Left lobe of liver (tissue), 2 donors: ENCODE data around the gene DOCK1. TPM values are rescaled to one million over a fixed set of nuclear protein-coding genes. Genes with fewer than 3 reads are reported as not detected.

Experiments used
- ATAC-seq: fragments of 200-7000 bp; cut with Tn5 transposase; one replicate; pipeline ENCODE4 v1.9.1; 2020; ENCODE audit warnings: mild to moderate bottlenecking, moderate library complexity
- DNase-seq: peaks from one replicate; pipeline ENCODE4 v3.0.0-alpha.2; 2020; ENCODE audit warnings: low spot score
- total RNA-seq: library from RNA; stranded (reverse); gene quantifications from one replicate; pipeline ENCODE4 v1.2.1, GENCODE V29; 2021
- donor health status: DM: no; HTN: no; CAD: no; lungs with moderate emphysema.
- donor health status: DM: no; HTN: yes; CAD: no.

The DOCK1 gene
- total RNA-seq, 1 donor from 2014 or later, result 14.7 TPM

DNA sequence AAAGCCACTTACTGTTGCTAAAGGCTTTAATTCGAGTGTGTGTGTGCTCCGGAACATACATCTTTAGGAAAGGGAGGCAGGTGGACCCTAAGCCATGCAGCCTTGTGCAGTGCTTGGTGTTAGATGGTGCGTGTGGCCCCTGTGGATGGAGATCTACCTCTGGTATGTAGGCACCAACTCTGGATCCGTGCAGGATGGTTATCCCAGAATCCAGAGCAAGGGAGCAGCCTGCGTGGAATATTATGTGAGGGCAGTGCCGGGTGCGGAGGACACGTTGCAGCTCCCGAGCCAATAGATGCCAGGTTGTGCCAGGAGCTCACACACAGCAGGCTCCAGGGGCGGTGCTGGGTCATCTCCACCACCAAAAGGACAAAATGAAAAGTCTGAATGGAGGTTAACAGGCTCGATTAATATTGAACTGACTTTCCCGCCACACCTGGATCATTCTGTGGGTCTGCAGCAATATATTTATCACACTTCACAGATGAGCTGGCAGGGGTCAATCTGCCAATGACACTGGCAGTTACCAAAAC, 500.9 kb downstream of the DOCK1 start:
- ATAC-seq (no peak), DNase-seq (no peak)

DNA sequence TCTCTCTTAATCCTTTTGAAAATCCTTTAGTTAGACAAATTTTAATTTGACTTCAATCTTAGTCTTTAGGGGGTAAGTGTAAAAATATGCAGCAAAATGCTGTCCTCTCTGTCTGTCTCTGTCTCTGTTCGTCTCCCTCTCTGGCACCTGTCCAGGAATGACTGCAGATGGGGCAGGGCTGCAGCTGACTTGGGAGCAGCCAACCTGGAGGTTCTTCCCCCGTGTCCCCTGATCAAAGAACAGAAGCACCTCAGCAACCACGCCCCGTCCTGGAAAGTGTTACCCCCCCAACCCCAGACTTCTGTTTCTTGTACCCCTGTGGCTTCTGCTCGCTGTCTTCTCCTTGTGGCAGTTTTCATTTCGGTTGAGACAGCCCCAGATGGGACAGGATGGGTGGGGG, 502.3 kb downstream of the DOCK1 start:
- DNase-seq, result no peak
- no peak for ATAC-seq

GRCh38 chr10:127408112-127408710, 503.0 kb downstream of the DOCK1 start:
- no peak for ATAC-seq
- DNase-seq, result no peak

GRCh38 chr10:127408733-127409132, 503.5 kb downstream of the DOCK1 start:
- ATAC-seq (no peak), DNase-seq (no peak)

DNA sequence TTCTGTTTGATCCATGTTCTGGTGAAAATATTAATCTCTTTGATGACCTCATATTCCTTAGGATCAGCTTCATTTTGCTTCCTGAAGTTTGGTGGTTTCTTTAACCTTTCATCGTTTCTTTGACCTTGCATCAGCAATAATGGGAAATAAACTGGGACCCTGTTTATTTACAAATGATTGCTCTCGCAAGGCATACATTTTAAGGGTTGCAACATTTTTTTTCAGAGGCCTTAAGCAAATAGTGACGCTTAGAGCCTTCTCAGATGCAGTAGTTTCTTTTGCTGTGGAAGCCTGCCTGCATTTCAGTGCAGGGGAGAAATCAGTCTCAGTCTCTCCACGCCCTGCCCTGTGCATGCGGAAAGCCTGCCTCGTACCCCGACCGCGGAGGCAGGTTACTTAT, 504.8 kb downstream of the DOCK1 start:
- ATAC-seq (no peak), DNase-seq (no peak)

DNA sequence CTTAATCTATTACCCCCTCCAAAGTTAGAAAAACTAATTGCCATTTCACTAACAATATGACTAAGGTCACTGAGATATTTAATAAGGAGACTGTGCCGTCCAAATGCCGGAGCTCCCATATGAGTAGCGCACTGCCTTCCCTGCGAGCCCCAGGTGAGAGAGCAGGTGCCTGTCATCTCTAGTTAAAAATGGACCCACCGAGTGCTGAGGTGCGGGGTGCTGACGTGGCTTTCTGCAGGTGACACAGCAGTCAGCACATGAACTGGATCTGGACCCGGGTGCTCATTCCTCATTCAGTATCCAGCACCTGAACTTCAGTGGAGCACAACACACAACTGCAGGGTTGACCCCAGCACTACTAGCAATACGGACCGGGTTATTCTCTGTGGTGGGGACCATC, 505.8 kb downstream of the DOCK1 start:
- no peak for ATAC-seq
- no peak for DNase-seq

DNA sequence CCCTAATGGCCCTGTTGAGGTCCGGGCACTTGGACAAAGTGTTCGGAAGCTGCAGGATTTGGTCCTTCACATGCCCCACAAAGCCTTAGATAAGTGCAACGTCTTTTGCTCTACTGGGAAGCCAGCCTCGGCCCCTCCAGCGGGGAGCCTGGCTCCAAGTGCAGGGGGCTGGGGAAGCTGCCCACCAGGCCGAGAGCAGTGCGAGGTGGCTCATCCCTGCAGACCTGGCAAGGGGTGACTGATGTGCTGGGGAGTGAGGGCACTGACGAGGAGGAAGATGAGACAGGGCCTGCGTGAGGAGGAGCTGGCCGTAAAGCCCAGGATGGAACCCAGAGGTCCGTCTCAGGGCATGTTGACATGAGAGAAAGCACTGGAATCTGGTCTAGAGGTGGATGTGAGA, 508.1 kb downstream of the DOCK1 start:
- DNase-seq, result no peak

DNA sequence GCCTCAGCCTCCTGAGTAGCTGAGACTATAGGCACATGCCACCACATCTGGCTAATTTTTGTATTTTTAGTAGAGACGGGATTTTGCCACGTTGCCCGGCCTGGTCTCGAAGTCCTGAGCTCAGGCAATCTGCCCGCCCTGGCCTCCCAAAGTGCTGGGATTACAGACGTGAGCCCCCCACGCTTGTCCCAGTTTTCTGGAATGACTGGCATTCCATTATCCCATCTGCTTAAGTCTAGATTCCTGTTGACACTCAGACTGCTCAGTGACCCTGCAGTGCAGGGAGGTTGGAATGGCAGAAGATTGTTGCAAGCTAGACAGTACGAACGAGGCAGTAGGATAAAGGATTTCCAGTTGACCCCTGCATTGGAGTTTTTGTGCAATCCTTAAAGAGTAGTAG, 508.8 kb downstream of the DOCK1 start:
- DNase-seq (no peak), ATAC-seq (no peak)

More for the DNA sequence above, 508.1 kb downstream of the DOCK1 start:
- no peak for ATAC-seq

DNA sequence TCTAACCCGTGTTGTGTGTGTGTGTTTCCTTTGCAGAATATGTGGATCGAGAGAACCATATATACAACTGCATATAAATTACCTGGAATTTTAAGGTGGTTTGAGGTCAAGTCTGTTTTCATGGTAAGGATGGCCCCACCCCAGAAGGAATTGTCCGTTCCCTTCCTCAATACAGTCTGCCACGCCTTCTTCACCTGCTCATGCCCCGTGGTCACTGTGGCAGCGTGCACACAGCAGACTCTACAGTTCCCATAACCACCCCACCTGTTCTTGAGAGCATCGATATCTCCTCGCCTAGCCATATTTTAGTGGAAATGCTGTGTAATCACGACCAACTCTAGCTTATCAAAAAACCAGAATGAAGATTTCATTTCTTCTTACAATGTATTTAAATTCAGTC, 509.9 kb downstream of the DOCK1 start:
- DNase-seq (no peak), ATAC-seq (no peak)

GRCh38 chr10:127415901-127416581, 510.8 kb downstream of the DOCK1 start:
- ATAC-seq, result no peak
- no peak for DNase-seq

GRCh38 chr10:127417031-127417430, 511.8 kb downstream of the DOCK1 start:
- DNase-seq, result no peak
- ATAC-seq, result no peak

DNA sequence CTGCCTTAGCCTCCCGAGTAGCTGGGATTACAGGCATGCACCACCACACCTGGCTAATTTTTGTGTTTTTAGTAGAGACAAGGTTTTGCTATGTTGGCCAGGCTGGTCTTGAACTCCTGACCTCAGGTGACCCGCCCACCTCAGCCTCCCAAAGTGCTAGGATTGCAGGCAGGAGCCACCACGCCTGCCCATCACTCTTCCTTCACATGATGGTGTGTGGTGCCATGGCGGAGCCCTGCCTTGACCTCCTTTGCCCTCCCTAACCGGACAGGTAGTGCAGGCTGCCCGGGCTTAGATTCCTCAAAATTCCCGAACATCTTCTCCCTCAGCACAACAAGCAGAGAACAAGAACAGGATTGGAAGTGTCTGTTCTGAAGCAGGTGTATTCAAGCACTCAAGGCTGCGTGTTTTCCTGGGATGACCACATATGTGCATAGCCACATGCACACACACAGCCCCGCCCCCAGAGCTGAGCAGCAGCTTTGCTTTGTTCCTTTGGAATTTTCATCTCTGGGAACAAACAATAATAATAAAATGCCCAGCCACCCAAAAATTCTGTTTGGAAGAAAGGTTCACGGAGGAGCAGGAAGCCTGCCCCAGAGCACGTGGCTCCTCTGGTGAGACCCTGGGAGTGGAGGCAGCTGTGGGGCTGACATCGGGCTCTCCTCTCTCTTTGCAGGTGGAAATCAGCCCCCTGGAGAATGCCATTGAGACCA, 512.6 kb downstream of the DOCK1 start:
- DNase-seq (no peak), ATAC-seq (no peak)

DNA sequence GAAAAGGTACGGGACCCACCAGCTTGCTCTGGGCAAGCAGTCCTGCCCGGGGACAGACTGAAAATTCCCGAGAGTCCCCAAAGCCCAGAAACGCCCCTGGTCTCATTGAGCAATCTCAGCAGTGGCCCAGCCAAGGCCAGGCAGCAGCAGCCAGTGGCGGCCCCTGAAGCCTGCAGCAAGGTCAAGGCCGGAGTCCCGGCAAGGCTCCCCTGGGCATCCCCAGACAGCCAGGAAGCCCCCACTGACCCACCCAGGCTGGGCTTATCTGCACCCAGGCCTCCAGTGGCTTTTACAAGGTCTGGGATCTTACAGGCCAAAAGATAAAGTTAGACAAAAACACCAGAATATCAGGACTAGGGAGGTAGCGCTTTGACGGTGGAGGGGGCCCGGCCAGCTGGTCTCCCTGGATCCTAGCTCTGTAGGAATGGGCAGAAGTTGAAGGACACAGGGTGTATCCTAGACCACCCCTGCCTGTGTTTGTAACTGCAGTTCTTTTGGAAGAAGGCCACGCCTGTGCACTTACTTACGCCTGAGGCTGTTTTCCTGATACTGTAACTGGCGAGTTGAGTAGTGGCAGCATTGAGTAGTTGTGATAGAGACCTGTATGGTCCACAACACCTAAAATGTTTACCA, 513.4 kb downstream of the DOCK1 start:
- DNase-seq (no peak), ATAC-seq (no peak)

DNA sequence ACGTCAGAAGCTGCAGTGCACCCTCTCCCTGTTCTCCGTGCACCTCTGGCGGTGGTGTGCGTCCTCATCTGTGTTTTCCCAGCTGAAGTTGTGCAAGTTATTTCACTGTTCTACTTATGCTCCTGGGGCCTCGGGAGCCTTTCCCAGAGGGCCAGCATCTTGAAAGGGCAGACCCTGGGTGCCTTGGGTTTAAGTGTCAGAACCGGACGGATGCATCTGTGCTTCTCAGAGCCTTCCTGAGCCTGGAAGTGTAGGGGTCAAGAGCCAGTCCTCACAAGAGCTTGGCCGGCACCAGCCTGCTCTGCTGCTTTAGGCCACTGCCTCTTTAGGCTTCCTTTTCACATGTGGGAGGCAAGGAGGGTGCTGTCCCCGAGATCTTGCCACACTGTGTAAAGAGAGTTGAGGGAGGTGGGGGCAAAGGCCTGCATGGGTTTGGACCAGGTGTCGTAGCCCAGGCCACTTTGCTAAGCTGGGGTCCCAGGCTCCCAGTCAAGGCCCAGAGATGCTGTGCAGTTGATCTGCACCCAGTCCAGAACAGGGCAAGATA, 515.0 kb downstream of the DOCK1 start:
- ATAC-seq (no peak), DNase-seq (no peak)

DNA sequence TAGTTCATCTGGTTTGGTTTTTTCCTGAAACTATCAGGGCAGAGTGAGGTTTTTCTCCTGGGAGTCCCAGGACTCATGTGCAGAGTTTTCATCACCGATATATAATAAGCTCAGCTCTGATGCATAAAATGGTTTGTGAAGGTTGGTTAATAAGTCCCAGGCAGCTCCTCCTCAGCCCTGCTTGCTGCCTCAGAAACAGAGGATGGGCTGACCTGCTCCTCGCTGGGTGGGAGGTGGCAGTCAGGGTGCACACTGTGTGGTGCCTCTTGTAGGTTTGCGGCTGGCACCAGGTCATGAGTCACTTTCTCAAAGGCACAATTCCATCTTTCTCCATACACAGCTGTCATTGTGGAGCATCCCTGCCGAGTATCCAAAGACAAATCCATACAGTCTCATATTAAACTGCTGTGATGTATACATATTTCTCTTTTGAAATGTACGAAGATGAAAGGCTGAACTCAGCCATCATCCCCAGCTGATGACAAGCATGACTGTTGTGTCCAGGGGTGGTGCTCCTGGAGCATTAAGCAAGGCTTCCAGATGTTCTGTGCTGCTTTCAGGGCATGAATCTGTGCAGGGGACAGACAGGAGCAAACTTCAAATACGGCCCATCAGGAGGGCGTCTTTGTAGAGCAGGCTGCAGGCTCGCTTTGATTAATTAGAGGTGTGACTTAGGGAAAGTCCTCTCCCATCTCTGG, 518.1 kb downstream of the DOCK1 start:
- ATAC-seq (no peak), DNase-seq (no peak)

GRCh38 chr10:127424594-127425264, 519.5 kb downstream of the DOCK1 start:
- no peak for ATAC-seq
- no peak for DNase-seq

DNA sequence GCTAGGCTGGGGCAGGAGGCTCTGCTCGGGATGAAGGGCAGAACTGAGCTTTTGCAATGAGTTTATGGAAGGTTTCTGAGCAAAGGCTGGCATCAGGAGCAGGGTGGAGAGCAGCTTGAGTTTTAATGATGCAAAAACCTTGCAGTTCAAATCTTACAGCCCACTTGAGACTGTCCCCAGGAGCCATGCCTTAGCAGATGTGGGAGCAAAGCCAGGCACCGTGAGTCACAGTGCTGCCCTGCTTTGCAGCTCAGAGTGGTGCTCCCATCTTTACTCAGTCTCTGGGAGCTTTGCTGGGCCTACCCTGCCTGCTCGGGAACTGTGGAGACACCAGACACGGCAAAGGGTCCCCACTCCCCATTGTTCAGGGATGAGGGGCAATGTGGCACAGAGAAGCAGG, 521.5 kb downstream of the DOCK1 start:
- ATAC-seq, result no peak
- DNase-seq, result no peak

DNA sequence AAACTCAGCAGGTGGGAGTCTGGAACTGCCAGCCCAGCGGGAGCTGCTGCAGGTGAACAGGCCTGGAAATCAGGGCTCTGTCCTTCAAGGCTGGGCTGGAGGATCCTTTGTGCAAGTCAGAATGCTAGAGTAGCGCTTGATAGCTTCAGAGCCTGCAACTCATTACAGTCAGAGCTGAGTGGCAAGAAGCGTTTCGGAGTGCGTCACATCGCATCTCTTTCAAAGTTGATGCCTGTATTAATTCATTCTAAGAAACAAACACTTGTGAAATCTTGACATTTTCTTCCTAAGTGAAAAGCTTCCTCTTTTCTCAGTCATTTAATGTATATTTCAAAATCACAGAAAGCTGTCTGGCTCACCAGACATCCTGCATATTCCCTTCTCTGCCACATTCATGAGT, 522.7 kb downstream of the DOCK1 start:
- ATAC-seq, result no peak

GRCh38 chr10:127428385-127428980, 523.3 kb downstream of the DOCK1 start:
- ATAC-seq (no peak), DNase-seq (no peak)

More for the DNA sequence above, 522.7 kb downstream of the DOCK1 start:
- DNase-seq, result no peak
